Esophagus muscularis mucosa (tissue), 3 donors: ENCODE measurements around the gene MAGI3.

Experiments used
- CTCF ChIP-seq, 3 experiments: fragments of 200-600 bp in 2 of 3; fragments of 450-650 bp in 1 of 3; sonication (generic) in 2 of 3; IDR thresholded peaks; one replicate each; pipeline ENCODE4 v1.5.1; 2017 to 2019; ENCODE audit warnings: antibody characterized with exemption in 3 of 3, mild to moderate bottlenecking in 2 of 3, moderate library complexity in 1 of 3
- POLR2A ChIP-seq: fragments of 450-650 bp; IDR thresholded peaks from one replicate; pipeline ENCODE4 v1.6.1; 2017; ENCODE audit warnings: antibody characterized with exemption, moderate library complexity, mild to moderate bottlenecking, low read depth

DNA sequence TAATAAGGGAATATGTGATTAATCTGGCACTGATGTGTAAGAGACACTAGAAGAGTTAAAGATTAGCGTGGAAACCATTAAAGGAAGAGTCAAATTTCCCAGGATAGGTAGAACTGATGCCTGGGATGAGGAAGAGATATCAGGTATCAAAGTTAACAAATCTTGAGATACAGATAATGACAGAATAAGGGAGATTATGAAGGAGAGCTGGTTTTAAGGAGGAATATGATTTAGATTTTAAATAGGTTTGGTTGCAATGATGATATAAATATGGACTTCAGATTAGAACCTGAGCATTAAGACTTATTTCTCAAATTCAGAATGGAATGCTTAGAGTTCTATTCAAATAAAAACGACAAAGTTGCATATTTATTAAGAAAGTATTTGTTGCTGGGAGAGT, 26.2 kb downstream of the MAGI3 start:
- TF ChIP-seq CTCF (IDR thresholded peaks at IDR 0.05) (no peak), POLR2A (no peak)
